ENCODE measurements around the gene CA5A.
"Not testable (repeated sequence)": the region's sequence is repeated elsewhere in the genome, so short reads cannot be mapped to it uniquely, and the experiment has no call there.

CA5A gene

GRCh38 chr16:87922250-87922871 is 14.0 kb downstream of the CA5A start:
- DNase-seq (ENCODE audit: low spot score): peak; percentile 31

- no peak for DNase-seq (ENCODE audit: low spot score)
Observed at GRCh38 chr16:87921236-87921773, 15.0 kb downstream of the CA5A start.

GRCh38 chr16:87919681-87919994 is 16.7 kb downstream of the CA5A start:
- no peak for DNase-seq (ENCODE audit: low spot score)

GRCh38 chr16:87918866-87919680 is 17.3 kb downstream of the CA5A start:
- DNase-seq (ENCODE audit: low spot score): no peak

GRCh38 chr16:87918338-87918737 is 18.0 kb downstream of the CA5A start:
- DNase-seq (ENCODE audit: low spot score): no peak

GRCh38 chr16:87917503-87917902 is 18.8 kb downstream of the CA5A start:
- DNase-seq (ENCODE audit: low spot score): no peak

- no peak for DNase-seq (ENCODE audit: low spot score)
Observed at GRCh38 chr16:87914812-87915211, 21.5 kb downstream of the CA5A start.

- DNase-seq (ENCODE audit: low spot score): not testable (repeated sequence)
Observed at GRCh38 chr16:87914021-87914725, 22.2 kb downstream of the CA5A start.

- DNase-seq (ENCODE audit: low spot score): not testable (repeated sequence)
Observed at GRCh38 chr16:87912691-87913090, 23.6 kb downstream of the CA5A start.

GRCh38 chr16:87911106-87911763 is 25.1 kb downstream of the CA5A start:
- not testable (repeated sequence) for DNase-seq (ENCODE audit: low spot score)

- DNase-seq (ENCODE audit: low spot score): peak; percentile 86
Observed at GRCh38 chr16:87909203-87909935, 27.0 kb downstream of the CA5A start.

- DNase-seq (ENCODE audit: low spot score): not testable (repeated sequence)
Observed at GRCh38 chr16:87908101-87908500, 28.2 kb downstream of the CA5A start.

GRCh38 chr16:87905521-87905920 is 30.8 kb downstream of the CA5A start:
- DNase-seq (ENCODE audit: low spot score): not testable (repeated sequence)

GRCh38 chr16:87904963-87905362 is 31.4 kb downstream of the CA5A start:
- not testable (repeated sequence) for DNase-seq (ENCODE audit: low spot score)

GRCh38 chr16:87900489-87900888 is 35.8 kb downstream of the CA5A start:
- not testable (repeated sequence) for DNase-seq (ENCODE audit: low spot score)

- no peak for DNase-seq (ENCODE audit: low spot score)
Observed at GRCh38 chr16:87897521-87898505, 38.5 kb downstream of the CA5A start.

GRCh38 chr16:87896924-87897520 is 39.3 kb downstream of the CA5A start:
- DNase-seq (ENCODE audit: low spot score): not testable (repeated sequence)

- DNase-seq (ENCODE audit: low spot score): not testable (repeated sequence)
Observed at GRCh38 chr16:87896176-87896890, 40.0 kb downstream of the CA5A start.

- DNase-seq (ENCODE audit: low spot score): no peak
Observed at GRCh38 chr16:87895641-87896141, 40.6 kb downstream of the CA5A start.
